Measurements from ENCODE around the gene SGCD. TPM values are rescaled to one million over a fixed set of nuclear protein-coding genes. Genes with fewer than 3 reads are reported as not detected.
A peak's percentile ranks its signal among the peaks of the same experiment; 100 is the strongest.

Gene SGCD
- total and polyA plus RNA-seq, 2 of the 4 experiments (the other 2 are of a cell fraction) = 5.8 to 10.6 TPM

- peaks cover 7% of the 10 kb centered on the region for H3K9me1 ChIP-seq (ENCODE audit: insufficient read depth, low read length)
- DNase-seq (peak; percentile 10), ATAC-seq (ENCODE audit: low read depth) (no peak)
- peak overlapping the region; percentile 95 for H3K9ac ChIP-seq (ENCODE audit: low read depth, low read length)
- peak overlapping the region; percentile 27; the same call in 1 of the 2 replicates for H3K4ac ChIP-seq (ENCODE audit: low read depth, low read length)
- peak overlapping the region; percentile 50 for H3K18ac ChIP-seq (ENCODE audit: low read depth, low read length)
- peak overlapping the region; percentile 0 to 20; a peak in 1 of 4 replicates for H4K8ac ChIP-seq (ENCODE audit: low read depth in 2 of 2, low read length in 2 of 2)
- peaks cover 10% of the 10 kb centered on the region for H3K4me1 ChIP-seq (ENCODE audit: control insufficient read depth, insufficient read depth, low read length)
- H3K27ac ChIP-seq (ENCODE audit: insufficient read depth, low read length) = peak overlapping the region; percentile 7; the same call in 1 of the 2 replicates
- H3K27me3 ChIP-seq (ENCODE audit: control insufficient read depth, insufficient read depth, low read length) = no peaks in the 10 kb centered on the region
- BruUV-seq (replicated peaks) = no TSS peak
- in situ Hi-C loops (cut with MboI; ENCODE audit: low sequenced_read_pairs) (loop anchor here (10.0 kb wide), 1 partner anchor 373 kb away; no protein-coding TSS in a partner anchor), intact Hi-C loops (cut with micrococcal nuclease) (loop anchor here (5.0 to 10.0 kb wide), 4 partner anchors 149 to 603 kb away; no protein-coding TSS in a partner anchor), dilution Hi-C loops (cut with HindIII; ENCODE audit: low sequenced_read_pairs, unreplicated experiment) (no loop called here)
- H3K4me2 ChIP-seq (ENCODE audit: low read depth, low read length) = peak overlapping the region; percentile 88
- H2BK15ac ChIP-seq (ENCODE audit: low read depth, low read length) = 0 out of 3 replicates have a peak overlapping the region, but pooled peaks have one; percentile 0
- no peak overlapping the region for H2AFZ ChIP-seq (replicated peaks; ENCODE audit: low read length, poor library complexity)
- H3K4me3 ChIP-seq (ENCODE audit: insufficient read depth, low read depth, low read length) = peak overlapping the region; percentile 72
- H3K9me3 ChIP-seq (ENCODE audit: control insufficient read depth, insufficient read depth, low read length) = no peaks in the 10 kb centered on the region
- peak overlapping the region; percentile 90 for H2BK5ac ChIP-seq (ENCODE audit: low read depth, low read length, poor library complexity, severe bottlenecking)
- ChIA-PET CTCF (no interaction called here), POLR2A (ENCODE audit: unreplicated experiment) (no interaction called here)
- 0 out of 2 replicates have a peak overlapping the region, but pooled peaks have one; percentile 23 for H2AK5ac ChIP-seq (ENCODE audit: low read depth, low read length)
- TF ChIP-seq, protein P1, sequence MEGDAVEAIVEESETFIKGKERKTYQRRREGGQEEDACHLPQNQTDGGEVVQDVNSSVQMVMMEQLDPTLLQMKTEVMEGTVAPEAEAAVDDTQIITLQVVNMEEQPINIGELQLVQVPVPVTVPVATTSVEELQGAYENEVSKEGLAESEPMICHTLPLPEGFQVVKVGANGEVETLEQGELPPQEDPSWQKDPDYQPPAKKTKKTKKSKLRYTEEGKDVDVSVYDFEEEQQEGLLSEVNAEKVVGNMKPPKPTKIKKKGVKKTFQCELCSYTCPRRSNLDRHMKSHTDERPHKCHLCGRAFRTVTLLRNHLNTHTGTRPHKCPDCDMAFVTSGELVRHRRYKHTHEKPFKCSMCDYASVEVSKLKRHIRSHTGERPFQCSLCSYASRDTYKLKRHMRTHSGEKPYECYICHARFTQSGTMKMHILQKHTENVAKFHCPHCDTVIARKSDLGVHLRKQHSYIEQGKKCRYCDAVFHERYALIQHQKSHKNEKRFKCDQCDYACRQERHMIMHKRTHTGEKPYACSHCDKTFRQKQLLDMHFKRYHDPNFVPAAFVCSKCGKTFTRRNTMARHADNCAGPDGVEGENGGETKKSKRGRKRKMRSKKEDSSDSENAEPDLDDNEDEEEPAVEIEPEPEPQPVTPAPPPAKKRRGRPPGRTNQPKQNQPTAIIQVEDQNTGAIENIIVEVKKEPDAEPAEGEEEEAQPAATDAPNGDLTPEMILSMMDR (conservative IDR thresholded peaks at IDR 0.05; ENCODE audit: low read depth, low read length) = no peak
- TF ChIP-seq CHD1 (IDR thresholded peaks at IDR 0.05; ENCODE audit: low read depth, low read length) (no peak), FOS (IDR thresholded peaks at IDR 0.05; ENCODE audit: low read depth, low read length) (no peak), MAFK (IDR thresholded peaks at IDR 0.05; ENCODE audit: low read depth, low read length) (no peak), RFX5 (IDR thresholded peaks at IDR 0.05; ENCODE audit: low read depth, low read length) (no peak), RAD21 (IDR thresholded peaks at IDR 0.05; ENCODE audit: low read length) (no peak), SMC3 (IDR thresholded peaks at IDR 0.05; ENCODE audit: low read depth, low read length) (no peak), USF2 (IDR thresholded peaks at IDR 0.05; ENCODE audit: low read depth, low read length) (no peak), ELK1 (IDR thresholded peaks at IDR 0.05; ENCODE audit: borderline replicate concordance, low read depth, low read length) (no peak), RCOR1 (IDR thresholded peaks at IDR 0.05; ENCODE audit: insufficient replicate concordance, low read length) (no peak), BHLHE40 (IDR thresholded peaks at IDR 0.05; ENCODE audit: low read depth, low read length) (no peak), MAZ (IDR thresholded peaks at IDR 0.05; ENCODE audit: borderline replicate concordance, low read depth, low read length) (no peak), MXI1 (IDR thresholded peaks at IDR 0.05; ENCODE audit: borderline replicate concordance, low read depth, low read length) (no peak)
- no peak overlapping the region for H2AK9ac ChIP-seq (replicated peaks; ENCODE audit: low read depth, low read length, poor library complexity)
- H3K14ac ChIP-seq (replicated peaks; ENCODE audit: low read depth, low read length) = peak overlapping the region; percentile 83; the same call in 1 of the 2 replicates
- 0 out of 2 replicates have a peak overlapping the region, but pooled peaks have one; percentile 27 for H3K56ac ChIP-seq (ENCODE audit: extremely low read depth, insufficient read depth, low read length)
- peak overlapping the region; percentile 67; the same call in 1 of the 2 replicates for H4K91ac ChIP-seq (ENCODE audit: insufficient read depth, low read depth, low read length)
- peak overlapping the region; percentile 75 for H2BK120ac ChIP-seq (ENCODE audit: low read depth, low read length)
- peaks cover 0 to 14% of the 10 kb centered on the region in 2 experiments; a peak in 3 of 4 replicates for H3K79me1 ChIP-seq (ENCODE audit: low read depth in 1 of 2, low read length in 2 of 2)
- no CpG with 5 or more reads among the region's 3 CpGs for WGBS, 2 experiments (ENCODE audit: extremely low coverage in 2 of 2, insufficient read length in 1 of 2)
- peaks cover 11% of the 10 kb centered on the region for H3K36me3 ChIP-seq (ENCODE audit: control insufficient read depth, insufficient read depth, low read length)
- no peaks in the 10 kb centered on the region for H4K20me1 ChIP-seq (ENCODE audit: insufficient read depth, low read length)
- H3K23ac ChIP-seq (ENCODE audit: low read depth, low read length) = peak overlapping the region; percentile 85
- peak overlapping the region; percentile 22; the same call in 1 of the 2 replicates for H2BK20ac ChIP-seq (ENCODE audit: low read depth, low read length)
- H4K5ac ChIP-seq (ENCODE audit: low read depth, low read length) = peak overlapping the region; percentile 78
Observed at GRCh38 chr5:156328161-156328560, 1.2 kb downstream of the SGCD start.

All from IMR-90 (cell line).